ENCODE measurements around the gene MN1.

The MN1 gene

DNA sequence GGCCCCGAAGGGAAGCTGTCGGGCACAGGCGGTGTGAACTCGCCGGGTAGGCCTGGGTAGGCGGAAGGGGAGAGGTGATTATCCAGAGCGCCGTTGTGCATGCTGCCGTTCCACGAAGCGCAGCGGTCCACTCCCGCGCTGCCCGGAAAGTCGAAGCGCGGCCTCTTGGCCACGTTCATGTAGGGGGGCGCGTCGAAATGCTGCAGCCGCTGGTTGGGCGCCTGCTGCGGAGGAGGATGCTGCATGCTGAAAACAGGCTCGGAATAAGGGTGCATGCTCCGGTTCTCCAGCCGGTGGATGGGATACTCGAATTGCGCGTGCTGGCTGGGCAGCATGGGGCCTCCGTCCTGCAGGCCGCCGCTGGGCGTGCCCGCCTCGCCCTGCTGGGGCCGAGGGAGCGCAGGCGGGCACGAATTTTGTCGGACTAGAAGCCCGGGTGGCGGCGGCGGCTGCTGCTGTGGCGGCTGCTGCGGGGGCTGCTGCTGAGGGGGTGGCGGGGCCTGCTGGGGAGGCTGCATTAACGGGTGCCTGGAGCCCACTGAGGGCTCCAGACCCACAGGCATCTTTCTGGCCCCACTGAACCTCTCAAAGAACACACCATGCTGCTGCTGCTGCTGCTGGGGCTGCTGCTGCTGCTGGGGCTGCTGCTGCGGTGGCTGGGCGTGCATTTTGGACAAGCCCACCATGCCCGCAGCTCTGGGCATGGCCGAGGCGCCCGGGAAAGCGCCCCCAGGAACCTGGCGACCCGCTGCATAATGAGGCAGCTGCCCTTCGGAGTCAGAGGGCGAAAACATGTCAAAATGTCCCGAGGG, 2.3 kb downstream of the MN1 start:
- DNase-seq: no peak

- DNase-seq: no peak
Observed at GRCh38 chr22:27798511-27799014, 3.0 kb downstream of the MN1 start.

DNA sequence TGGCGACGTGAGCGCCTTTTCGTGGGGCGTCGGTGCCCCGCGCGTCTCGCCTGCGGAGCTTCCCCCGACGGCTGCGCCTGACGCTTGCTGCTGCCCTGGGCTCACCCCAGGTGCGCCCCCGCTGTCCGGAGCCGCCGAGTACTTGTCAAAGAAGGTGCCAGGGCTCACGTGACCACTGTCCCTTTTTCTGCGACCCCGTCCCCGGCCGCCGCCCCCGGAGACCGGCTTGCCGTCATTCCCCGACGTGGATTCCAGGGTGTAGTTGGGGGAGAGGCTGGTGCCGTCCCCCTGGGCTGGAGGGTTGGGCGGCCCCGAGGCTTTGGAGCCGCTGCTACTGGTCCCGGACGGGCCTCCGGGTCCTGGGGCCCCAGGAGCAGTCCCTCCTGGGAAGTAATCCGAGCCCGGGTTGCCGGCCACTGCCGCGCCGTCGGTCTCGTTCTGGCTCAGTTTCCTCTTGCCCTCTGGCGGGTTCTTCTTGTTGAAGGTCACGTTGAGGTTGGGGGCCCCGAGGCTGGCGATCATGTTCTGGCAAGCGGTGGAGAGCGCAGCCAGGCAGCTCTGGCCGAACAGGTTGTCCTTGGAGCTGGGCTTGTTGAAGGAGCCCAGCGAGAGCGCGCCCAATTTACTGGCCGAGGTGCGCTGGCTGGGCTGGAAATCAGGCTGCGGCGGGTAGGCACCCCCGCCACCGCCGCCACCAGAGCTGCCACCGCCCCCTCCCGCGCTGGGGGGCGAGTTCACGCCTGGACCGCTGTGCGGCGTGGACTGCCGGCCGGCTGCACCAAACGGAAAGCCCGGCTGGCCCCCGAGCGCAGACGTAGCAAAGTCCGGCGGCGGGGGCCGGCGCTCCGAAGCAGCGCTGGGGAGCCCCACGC, 3.8 kb downstream of the MN1 start:
- no peak for DNase-seq

DNA sequence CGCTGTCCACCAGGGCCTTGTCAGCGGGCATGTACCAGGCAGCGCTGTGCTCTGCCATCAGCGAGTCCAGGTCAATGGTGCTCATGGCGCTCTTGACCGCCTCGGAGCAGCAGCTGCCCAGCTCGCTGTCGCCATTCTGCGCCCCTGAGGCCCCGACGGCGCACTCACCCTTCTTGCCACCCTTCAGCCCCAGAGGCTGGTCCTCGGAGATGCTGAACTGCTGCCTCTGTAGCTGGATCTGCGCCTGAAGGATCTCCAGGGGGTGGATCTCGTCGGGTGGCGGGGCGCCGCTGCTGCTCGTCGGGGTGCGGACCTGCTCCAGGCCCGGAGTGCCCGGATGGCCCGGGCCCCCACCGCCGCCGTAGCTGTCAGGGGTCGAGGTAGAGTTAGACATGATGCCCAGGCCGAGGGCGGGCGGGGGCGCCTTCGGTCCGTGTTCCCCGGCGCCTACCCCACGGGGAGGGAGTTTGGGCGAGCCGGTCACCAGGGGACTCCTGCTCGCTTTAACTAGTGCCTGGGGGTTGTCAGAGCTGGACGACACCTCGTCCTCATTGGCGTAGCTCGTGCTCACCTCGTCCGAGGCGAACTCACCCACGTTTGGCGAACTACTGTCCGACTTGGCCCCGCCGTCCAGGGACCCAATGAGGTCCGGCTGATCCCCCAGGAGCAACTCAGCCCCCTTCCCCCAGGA, 4.6 kb downstream of the MN1 start:
- no peak for DNase-seq

- no peak for DNase-seq
Observed at GRCh38 chr22:27795696-27796517, 5.6 kb downstream of the MN1 start.

DNA sequence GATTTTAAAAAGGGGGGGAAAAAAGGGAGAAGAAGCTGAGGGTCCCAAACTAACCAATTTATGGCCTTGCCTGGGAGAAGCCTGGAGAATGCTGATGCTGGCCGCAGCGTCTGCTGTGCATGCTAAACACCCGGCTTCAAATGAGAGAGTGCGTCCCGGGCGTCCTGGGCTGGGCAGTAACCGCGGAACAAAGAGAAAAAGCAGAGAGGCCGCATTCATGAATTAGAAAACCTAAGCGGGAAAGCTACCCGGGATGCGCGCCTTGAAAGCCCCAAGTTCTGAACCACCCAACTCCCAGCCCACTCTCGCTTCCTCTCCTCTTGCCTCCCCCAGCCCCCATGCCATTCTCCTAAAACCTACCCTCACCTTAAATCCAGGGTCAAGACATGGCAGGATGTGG, 6.5 kb downstream of the MN1 start:
- no peak for DNase-seq

- DNase-seq: no peak
Observed at GRCh38 chr22:27794226-27794625, 7.3 kb downstream of the MN1 start.

GRCh38 chr22:27793576-27793975, 8.0 kb downstream of the MN1 start:
- no peak for DNase-seq

- DNase-seq: no peak
Observed at GRCh38 chr22:27792452-27793161, 8.9 kb downstream of the MN1 start.

GRCh38 chr22:27791859-27792241, 9.7 kb downstream of the MN1 start:
- no peak for DNase-seq

DNA sequence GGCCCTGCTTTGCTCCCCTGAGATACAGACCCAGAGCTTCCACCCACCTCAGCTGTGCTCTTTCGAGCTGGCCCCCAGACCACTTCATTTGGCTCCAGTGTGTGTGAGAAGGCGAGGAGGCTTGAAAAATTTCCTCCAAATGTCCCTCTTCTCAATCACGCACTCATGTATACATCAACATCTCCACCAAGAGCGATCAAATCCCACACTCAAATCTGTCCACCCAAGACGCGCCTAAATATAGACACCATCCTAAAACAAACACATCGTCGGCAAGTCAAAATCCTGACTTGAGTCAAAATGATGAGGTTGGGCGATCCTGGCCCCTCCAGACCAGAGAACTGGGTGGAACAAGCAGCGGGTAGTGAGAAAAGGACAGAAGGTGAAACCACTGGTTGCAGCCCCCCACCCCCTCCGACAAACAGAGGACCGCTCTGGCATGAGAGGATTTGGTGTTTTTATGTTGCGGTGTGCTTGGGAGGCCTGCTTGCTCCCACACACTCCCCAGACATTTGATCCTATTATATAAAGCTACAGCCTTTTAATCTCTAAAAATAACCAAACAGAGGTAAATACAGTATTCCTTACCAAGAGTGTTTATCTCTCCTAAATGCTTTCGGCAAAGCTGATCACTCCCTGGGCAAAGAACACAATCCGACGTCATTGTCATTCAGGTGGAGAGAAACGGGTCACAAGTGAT, 10.2 kb downstream of the MN1 start:
- no peak for DNase-seq

DNA sequence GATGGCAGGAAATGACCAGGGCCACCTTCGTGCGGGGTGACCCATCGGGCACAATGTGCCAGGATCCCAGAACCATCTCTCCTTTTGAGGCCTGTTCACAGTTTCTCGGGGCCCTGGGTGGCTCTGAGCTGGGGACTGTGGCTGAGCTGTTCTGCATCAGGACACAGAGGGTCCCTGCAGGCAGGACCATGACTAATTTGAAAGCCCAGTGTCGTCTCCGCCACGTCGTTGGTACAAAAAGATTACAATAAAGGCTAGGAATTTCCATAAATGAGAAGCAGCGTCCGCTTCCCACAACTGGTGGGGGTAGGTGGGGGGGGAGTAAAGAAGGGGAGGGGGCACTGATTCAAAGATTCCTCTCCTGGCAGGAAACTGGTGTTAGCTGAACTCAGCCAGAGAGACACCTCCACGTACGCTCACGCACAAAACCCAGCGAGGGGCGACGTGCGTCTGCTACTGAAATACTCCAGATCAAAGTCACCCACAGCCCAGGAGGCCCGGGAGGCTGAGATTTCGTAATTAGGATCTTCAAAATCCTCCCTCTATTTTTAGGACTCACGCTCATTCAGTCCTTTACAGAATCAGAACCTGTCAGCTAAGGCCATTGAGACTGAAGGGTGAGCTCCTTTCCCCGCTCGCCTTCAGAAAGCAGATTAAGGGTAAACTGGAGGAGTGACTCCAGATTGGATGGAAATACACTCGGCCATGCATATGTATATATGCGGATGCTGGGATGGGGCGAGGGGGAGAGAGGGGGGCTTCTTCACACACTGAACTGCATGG, 11.0 kb downstream of the MN1 start:
- no peak for DNase-seq

DNA sequence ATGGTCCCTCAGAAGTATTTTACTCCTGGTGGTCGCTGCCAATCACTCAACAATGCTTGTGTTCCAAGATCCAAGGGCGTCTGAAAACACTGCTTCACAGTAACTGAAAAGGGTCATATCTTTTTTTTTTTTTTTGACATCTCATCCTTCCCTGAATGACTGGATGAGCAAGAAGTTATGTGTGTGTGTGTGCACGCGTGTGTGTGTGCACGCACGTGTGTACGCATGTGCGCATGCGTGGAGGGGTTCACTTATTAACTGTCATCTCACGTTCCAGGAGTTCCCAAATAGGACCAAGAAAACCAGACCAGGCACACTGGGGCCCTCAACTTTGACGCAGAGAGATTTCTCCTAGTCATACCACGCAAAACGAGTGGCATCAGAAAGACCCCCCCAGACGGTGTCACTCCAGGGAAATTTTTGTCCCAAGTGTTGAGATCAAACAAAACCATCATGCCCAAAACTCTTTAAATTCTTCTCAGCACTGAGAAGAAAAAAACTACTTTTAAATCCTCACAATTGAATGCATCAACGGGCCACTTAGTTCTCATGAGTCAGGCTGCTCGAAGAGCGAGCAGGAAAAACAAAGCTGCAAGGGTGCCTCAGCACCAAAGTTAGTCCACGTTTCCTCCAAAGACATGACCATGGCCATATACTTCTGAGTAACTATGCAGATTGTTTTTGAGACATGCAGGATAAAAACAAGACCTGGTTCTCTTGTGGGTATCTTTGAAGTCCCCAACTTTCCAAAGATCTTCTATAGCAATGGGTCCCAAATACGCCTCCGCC, 12.9 kb downstream of the MN1 start:
- DNase-seq: no peak

DNA sequence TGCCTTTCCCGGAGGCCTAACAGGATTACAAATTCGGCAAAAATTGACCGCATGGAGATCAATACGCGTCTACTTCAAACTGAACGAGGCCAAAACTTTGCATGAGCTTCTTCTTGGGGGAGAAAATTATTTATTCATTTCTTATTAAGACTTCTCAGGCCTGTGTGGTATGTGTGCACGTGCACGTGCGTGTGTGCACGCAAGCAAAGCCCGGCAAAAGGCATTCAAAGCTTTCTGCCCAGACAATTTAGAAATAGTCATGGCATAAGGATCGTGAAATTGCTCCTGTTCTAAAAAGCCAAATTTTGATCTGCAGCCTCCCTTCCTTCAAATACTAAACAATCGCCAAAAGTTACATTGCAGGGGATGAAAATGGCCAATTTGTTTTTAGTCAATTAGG, 14.6 kb downstream of the MN1 start:
- no peak for DNase-seq

GRCh38 chr22:27786291-27786932, 15.1 kb downstream of the MN1 start:
- no peak for DNase-seq

DNA sequence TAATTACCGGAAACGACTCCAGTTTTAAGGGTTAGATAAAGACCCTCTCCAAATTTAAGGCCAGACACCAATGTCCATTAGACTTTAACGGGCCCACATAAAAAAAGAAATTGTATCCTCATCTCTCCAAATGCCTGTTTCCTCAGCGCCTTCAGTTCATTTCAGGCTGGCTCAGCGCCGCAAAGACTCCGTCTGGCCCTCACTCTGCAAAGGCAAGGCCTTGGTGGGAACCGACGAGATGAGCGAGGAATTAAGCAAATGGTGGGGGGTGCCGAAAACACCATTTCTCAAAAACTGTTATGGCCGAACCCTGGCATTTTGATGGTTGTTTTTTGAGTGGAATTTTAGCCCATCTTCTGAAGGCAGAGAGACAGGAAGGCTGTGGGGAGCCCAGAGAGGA, 15.7 kb downstream of the MN1 start:
- DNase-seq: no peak

- no peak for DNase-seq
Observed at GRCh38 chr22:27784120-27784475, 17.5 kb downstream of the MN1 start.

DNA sequence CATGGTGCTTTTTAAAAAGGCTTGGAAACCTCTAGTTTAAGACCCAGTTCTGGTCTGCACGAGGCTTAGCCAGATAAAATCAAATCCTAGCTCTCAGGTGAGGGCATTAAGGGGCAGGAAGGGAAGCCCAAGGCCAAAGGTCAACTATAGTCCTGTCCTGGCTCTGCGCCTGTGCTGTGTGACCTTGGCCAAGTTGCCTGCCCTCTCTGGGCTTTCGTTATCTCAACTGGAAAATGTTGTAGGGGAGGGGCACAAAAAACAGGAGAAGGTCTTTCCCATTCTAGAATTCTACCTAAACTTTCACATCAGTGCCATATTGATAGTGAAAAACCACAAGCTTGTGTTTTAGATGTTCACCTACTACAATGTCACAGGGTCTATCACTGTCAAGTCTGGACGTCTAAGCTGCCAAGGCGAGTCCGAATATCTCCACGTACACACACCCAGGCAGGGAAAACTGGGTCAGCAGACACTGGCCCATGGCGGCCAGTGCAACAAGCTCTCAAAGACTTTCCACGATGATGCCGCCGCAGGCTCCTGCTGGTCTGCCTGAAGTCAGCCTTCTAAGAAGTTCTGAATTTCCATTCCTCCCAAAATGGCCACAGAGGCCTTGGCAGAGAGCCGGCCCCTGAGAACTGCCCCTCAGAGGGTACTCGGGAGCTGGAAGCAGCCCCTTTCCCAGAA, 18.0 kb downstream of the MN1 start:
- DNase-seq: no peak

All from NCI-H1092 (cell line).